Measurements from ENCODE around the gene CORO1C.

The CORO1C gene

DNA sequence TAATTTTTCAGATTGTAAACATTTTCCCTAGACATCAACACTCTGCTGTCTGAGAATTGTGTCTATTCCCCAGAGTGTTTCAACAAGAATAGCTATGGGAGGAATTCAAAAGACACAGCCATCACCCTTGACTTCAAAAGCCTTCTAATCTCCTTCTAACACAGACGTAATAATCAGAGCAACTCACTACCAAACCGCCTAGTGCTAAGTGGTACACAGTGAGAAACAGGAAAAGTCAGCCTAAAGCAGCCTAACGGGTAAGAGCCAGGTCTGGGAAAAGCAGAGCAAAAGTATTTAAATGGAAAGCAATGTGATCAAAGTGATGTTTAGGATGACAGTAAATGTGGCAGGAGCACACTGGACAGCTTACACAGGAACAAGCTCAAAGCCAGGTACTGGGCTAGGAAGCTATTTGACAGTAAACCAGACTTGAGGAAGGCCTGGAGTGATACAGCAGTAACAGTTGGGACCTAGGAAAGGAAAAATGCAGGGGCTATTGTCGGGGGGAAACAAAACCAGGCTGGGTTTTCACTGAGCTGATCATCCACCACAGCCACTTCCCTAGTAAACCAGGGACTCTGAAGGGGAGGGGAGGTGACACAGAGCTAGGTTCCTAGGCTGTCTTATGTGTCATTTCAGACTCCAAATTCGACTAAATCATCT, 29.4 kb downstream of the CORO1C start:
- FAIRE-seq (no peak), DNase-seq (ENCODE audit: extremely low spot score, insufficient read length, low read depth) (no peak)

DNA sequence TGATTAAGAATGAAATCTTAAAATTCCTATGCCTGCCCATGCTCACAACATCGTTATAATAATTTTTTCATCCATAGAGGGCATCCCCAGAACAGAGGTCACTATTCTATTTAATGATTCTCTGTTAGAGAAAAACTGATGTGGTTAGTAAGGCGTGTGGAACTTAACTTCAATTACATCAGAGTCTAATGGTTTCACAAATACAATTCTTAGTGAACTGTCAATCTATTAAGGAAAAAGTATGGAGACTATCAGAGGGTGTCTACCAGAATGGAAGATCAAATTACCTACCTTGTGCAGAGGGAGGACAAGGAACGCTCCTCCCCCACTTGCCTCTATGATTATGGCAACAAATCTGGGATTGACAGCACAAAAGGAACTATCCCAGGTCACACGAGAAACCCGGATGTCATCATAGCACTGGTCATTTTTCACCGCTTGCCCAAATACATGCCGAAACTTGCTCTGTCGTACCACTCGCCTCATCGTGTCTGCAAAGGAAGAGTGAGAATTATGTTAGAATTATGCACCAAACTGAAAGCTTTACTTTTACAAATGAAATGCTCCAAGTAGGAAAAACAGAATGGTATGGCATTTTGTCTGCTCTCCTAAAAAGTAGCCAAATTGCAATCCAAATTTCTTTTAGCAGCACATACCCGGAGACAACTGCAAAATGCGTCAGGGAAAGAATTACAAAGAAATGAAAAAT, 30.3 kb downstream of the CORO1C start:
- no peak for FAIRE-seq
- no peak for DNase-seq (ENCODE audit: extremely low spot score, insufficient read length, low read depth)

DNA sequence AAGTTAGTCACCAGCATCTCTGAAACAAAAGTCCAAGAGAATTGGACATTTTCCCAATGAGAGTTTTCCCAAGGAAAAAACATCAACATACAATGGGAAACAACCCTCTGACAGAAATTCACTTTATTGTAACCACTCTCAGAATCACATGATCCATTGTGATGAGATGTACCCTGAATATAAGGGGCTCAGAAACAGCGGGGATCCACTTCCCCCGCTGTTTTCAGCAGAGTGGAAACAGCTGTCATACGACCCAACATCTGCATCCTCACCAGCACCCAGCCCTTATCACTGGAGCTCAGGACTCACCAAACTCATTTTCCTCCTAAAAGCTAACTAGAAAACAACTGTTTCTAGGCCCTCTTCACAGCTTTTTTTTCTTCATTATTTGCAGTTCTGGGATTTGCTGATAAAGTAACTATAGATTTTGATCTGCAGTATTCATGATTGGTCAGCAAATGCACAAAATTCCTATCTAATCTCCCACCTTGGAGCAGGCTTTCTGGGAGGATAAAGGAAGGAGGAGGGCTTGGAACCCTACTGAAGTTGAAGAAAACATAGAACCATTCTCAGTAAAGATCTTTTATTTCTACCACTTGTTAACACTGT, 31.3 kb downstream of the CORO1C start:
- no peak for DNase-seq (ENCODE audit: extremely low spot score, insufficient read length, low read depth)
- FAIRE-seq = no peak

DNA sequence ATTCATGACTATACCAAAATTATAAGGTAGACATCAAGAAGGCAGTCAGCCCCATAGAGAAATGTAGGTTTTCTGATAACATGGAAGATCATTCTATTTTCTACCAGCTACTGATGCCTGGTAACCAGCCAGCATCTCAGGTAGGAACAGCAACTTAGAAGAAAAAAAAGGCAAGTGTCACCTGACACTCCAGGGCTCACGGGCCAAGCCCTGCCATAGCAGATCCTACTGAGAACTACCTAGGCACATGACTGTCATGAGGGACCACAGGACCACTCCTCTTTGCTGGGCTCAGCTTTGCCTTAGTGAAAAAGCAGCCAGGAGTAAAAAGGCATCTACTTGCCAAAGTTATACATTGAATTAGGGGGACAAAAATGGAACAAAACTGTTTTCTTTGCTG, 33.4 kb downstream of the CORO1C start:
- DNase-seq (ENCODE audit: extremely low spot score, insufficient read length, low read depth) = no peak
- no peak for FAIRE-seq

DNA sequence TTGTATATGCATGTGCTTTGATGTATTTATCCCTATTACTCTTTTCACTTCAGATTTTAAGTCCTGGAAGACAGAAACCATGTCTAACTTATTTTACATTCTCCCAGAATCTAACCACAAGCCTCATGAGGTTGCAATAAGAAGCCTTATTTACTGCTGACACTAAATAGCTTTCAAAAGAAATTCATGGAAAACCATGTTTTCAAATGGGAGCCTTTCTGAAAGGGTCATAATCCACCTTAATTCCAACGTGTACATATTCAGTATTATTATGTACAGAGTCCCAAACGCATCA, 34.4 kb downstream of the CORO1C start:
- no peak for DNase-seq (ENCODE audit: extremely low spot score, insufficient read length, low read depth)
- FAIRE-seq = no peak

DNA sequence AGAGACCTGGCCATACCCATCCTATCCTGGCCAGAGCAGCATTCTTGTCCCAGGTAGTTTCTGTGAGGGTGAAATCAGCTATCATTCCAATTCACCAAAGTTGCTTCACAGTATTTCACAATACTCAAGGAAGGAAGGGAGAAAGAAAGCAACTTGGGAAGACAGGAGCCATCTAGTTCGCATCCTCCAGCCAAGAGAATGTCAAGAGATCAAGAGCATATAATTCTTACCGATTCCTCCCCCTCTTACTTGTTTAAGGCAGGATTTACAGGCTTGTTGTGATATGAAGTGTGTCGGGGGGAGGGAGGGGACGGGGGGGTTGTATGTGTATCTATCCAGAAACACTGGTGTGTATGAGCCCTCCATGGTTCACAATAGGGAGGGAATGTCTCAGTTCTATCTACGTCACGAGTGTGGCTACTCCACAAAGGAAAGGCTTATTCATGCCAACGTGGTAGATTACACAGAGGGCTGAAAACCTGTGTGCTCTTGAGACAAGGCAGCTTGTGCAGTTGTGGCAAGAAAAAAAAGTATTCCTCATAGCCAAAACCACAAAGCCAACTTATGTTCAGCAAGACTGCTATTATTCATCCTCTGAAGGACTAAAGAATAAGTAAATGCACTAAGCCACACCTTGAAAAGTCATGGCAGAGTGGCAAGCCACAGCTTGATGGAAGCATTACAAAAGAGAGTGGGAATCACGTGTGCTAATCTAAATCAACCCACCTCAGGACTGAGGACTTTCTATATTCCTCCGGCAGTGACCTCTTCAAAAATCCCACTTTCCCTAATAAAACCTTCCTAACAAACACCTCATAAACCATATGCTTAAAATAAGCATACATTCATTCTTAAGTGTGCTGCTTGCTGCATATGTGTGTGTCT, 35.0 kb downstream of the CORO1C start:
- no peak for FAIRE-seq
- no peak for DNase-seq (ENCODE audit: extremely low spot score, insufficient read length, low read depth)

DNA sequence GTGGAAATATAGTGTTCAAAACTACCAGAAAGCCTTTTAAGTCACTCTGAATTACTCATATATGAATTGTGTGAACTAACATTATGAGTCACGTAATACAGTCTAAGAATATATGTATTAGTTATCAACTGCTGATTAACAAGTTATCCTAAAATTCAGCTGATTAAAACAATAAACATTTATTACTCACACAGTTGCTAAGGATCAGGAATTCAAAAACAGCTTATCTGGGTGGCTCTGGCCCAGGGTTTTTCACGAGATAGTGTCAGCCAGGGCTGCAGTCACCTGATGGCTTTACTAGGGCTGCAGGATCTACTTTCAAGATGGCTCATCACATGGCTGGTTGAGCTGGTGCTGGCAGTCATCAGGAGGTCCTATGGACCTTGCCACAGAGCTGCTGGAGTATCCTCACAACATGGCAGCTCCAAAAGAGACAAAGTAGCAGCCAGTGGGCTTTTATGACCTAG, 36.5 kb downstream of the CORO1C start:
- FAIRE-seq = no peak

DNA sequence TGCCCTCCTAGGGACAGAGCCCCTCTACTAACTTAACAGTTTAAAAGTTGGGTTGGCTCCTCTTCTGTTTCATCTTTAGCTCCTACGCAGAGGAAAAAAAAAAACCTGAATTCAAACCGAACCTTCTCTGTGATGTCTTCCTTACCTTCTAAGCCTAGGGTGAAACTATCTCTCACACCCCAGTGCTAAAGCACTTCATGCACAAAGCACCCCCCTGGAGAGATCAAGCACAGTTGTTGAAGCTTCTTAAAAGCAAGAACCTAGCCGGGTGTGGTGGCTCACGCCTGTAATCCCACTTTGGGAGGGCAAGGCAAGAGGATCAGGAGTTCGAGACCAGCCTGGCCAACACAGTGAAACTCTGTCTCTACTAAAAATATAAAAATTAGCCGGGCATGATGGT, 37.6 kb downstream of the CORO1C start:
- DNase-seq (ENCODE audit: extremely low spot score, insufficient read length, low read depth) (no peak), FAIRE-seq (no peak)

More for the DNA sequence above, 36.5 kb downstream of the CORO1C start:
- DNase-seq (ENCODE audit: extremely low spot score, insufficient read length, low read depth) = no peak

DNA sequence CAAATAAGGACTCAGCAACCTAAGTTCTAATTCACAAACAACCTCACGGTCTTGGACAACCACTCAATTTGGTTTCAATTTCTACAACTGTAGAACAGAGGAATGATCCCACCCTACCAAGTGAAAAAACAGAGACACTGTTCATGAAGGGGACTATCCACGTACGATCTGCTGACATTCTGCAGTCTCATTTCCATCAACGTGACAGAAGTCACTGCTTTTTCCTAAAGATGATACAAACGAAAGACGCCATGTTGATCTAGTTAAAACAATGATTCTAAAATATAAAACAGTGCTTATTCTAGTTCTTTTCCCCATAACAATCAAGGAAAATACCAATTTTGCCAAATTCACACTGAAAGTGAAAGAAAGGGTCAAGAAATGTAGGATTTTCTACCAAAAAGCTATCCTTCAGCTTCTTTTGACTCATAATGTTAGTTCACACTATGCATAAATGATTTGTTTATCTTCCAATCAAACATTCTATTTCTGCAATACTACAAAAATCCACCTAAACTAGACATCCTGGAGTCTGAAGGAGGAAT, 38.1 kb downstream of the CORO1C start:
- DNase-seq (ENCODE audit: extremely low spot score, insufficient read length, low read depth) (no peak), FAIRE-seq (no peak)

DNA sequence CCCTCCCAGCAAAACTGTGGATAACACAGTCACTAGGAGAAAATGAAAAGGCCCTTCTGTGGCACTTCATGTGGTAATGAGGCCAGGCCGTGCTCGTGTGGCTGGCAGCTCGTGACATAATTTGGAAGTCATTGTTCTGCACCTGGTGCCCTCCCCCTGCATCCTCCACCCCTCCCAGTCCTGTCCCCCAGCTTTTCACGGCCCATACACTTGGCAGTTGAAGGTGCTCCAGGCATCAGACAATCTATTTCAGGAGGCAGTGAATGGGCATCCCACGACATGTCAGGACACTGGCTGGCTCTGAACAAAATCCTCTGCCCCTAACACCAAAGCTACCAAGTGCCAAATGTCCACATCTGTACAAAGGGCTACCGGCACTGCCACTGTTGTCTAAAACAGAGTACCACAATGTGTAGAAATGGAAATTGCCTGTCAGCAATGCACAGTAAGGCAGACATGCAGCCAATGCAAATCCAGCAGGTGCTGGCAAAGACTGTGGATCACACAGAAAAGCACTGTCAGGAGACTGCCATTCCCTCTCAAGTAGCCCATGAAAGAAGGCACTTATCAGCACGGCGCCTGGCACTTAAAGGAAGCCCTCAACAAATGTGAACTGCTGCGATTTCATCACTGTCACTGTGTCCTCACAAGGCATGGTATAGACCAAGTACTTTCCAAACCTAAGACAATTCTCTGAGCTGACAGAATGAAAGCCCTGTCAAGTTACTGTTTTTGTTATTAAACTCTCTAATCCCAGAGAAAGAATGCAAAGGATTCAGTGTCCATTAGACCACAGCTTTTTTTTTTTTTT, 39.1 kb downstream of the CORO1C start:
- no peak for FAIRE-seq
- no peak for DNase-seq (ENCODE audit: extremely low spot score, insufficient read length, low read depth)

DNA sequence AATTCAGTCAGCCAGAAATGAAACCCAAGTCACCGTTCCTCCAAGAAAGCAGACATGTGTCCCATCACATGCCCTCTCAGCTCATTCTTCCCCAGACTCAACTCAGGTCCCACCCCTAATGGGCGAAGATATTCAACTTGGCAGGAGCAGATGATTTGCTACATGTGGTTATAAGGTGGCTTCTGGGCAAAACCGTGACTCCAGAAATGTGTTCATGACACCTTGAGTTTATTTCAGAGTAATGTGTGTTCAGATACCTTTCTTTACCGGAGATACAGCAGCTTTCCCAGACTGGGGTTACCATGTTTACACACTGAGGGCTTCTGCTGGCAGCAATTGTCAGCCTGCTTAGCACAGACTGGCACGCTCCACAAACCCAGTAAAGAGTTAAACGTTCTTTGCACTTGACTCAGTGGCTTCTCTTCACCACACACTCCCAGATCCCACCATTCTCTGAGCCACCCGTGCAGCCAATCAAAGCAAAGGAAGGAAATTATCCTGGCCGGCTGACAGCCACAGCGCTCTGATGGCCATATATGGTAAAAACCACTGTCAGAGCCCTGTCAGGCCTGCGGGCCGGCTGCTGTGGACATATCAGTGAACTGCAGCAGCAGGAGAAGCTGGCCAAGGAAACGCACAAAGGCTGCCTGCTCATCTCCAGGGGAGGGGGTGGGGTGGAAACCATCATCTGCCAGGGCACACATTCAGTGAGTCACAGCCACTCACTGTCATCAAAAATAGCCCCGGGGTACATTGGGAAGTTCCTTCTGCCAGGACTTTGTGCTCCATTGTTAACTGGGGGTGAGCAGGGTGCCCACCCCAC, 39.9 kb downstream of the CORO1C start:
- FAIRE-seq (peak; percentile 83), DNase-seq (ENCODE audit: extremely low spot score, insufficient read length, low read depth) (peak; percentile 46)

DNA sequence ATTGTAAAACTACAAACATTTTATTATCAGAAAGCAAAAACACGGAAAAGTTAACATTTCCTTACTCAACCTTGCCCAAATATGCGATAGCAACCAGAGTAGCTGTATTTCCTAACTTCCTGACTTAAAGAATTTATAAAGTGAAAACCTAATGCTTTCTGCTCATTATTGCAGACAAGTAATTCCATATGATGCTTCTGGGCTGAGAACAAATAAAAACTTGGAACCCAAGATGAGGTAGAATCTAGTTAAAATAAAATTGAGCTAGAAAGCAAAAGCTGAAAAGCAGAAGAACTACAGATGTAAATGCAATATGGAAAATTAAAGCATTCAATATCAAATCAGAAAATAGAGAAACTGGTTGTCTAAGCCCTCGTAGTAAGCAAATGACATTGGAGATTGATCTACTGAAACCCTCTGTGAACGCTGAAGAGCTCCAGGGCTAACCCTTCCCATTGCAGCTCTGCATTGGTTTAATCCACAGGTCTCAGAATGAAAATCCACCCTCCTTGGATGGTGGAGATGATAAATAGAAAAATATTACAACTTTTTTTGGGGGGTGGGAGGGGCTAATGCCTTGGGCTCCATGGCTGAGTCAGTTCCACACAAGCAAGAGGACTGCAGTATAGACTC, 40.7 kb downstream of the CORO1C start:
- DNase-seq (ENCODE audit: extremely low spot score, insufficient read length, low read depth) (no peak), FAIRE-seq (no peak)

DNA sequence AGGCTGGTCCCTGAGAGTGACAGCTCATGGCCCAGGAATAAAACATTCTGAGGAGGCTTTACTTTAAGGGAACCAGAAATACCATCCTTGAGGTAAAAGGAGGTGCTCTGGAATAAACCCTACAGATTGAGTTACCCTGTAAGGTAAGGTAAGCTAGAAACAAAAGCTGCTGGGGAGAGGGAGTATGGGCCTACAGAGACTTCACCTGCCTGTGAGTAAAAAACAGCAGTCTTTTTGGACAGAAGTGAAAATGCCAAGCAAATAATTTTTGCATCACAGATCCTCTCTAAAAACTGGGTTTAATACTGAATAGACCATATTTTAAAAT, 41.2 kb downstream of the CORO1C start:
- FAIRE-seq = no peak
- DNase-seq (ENCODE audit: extremely low spot score, insufficient read length, low read depth) = no peak

DNA sequence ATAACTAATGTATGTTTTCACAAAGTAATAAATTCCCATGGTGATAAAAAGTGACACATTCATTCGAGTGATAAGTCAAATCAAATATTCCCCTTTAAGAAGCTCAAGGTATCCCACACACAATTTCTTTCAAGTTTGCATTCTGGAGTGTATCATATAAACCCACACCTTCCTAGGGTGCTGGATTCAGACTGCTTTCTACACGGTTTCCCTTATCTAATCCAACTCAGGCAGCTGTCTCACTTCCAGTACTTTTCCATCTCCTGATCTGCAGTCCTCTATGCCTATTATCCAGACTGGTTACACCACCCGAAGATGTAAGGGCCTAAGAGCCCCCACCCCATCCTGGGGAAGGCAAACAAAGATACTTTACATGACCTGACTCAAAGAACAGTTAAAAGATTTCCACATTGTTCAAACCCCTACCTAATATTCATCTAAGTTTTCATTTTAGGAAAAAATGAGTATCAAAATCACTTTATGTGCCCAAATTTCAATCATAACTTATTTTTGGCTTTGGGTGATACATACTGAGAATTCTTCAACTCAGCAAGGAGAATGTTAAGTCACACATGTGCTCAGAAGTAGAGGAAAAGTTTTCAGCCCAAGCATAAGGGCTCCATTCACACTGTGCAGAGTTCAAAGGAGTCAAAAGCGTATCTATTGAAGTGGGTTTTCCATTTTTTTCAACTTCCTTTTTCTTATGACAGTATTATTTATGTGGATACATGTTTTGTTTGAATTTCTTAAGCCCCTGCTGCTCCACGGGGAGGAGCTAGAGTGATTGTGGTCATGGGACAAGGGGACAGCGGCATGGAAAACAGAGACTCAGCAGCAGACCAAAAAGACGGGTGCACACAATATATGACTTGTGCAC, 41.8 kb downstream of the CORO1C start:
- no peak for FAIRE-seq
- DNase-seq (ENCODE audit: extremely low spot score, insufficient read length, low read depth) = no peak

DNA sequence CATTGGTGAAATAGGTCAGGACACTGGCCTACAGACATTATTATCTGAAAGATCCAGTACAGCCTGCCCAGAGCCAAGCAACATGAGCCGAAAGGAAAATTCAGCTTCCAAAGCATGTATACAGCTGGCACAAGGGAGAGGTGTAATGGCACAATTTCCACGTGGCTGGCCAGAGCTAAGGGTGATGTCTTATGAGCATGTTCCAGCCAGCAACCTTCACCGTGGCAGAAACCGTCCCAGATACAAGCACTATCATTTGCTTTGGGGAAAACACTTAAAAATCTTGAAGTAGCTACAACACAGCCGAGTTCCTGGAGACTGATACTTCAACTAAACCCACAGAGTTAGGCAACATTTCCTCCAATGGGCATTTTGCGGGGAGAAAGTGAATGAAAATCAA, 44.5 kb downstream of the CORO1C start:
- no peak for DNase-seq (ENCODE audit: extremely low spot score, insufficient read length, low read depth)
- no peak for FAIRE-seq

DNA sequence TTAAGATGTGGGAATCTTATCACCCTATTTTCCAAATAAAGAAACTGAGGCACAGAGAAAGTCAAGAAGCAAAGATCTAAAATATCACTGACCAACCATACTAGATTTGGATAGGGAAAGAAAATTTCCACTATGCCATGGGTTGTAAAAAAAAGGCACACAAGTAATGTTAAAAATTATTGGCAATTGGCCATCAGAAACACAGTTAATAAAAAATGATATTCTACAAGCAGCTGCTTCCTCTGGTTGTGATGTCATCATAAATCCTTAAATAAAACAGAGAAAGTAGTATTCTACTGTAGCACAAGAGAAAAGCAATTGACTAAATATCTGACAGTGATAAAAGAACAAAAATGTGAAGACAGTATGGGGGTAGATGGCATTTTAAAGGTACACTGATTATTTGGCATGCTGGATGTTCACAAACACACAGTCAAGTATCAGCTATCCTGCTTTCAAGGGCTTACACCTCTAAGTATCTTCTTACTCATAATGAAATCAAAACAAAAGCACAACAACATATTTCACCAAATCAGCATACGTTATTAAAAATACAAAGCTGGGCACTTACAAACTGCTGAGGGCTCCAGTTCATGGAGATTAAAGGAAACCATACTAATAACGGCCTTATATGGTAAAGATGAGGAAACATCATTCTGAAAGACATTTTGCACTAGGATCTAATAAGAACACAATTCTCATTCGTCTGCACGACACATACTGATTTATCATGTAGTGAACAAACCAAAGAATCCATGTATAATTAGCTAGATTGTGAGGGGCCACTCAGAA, 45.7 kb downstream of the CORO1C start:
- FAIRE-seq = no peak
- no peak for DNase-seq (ENCODE audit: extremely low spot score, insufficient read length, low read depth)

Data from GM18507 (cell line).